HTERT RPE-1 (cell line): ENCODE results near the gene PIMREG.

Experiments used
- in situ Hi-C: fragments of 300-500 bp; cut with MboI; formaldehyde crosslinking; loops from 4 replicates; pipeline ENCODE4 v1.14.3; 2020; ENCODE audit warnings: low sequenced_read_pairs

PIMREG gene

DNA sequence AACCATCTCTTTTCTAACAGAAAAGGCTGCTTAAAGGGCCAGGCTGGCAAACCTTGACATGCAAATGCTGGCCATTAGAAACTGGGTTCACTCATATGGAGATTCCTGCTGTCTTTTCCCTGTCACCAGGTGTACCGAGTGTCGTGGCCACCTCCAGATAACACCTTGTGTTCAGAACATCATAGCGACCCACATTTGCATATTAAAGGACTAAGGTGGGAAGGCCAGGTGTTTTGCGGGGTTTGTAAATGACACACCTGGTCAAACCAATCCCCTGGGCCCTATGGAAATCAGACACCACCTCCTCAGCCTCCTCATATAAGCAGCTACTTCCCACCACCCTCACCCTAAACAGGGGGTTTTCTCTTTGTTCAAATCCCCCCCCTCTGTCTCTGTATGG is 6.8 kb upstream of the PIMREG start:
- in situ Hi-C loops, result no loop called here

- in situ Hi-C loops, result no loop called here
These were observed 6.3 kb upstream of the PIMREG start for GRCh38 chr17:6437956-6438355.

DNA sequence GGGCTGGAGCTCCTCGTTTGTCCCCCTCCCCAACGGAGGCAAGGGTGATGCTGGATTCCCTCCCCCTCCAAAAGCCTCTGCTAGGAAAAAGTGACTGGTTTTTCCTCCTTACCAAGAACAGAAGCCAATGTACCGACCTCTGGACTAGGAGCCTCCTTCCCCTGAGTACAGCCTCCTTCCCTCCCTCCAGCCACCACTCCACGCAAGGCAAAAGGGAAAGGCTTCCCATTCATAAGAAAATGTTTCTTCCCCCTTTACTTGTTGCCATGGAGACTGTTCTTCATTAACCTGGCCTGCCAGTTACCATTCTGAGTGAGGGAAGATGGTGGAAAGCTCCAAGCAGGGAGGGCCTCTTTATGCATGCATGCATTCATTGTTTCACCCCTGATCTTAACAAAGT is 4.3 kb upstream of the PIMREG start:
- in situ Hi-C loops, result no loop called here

DNA sequence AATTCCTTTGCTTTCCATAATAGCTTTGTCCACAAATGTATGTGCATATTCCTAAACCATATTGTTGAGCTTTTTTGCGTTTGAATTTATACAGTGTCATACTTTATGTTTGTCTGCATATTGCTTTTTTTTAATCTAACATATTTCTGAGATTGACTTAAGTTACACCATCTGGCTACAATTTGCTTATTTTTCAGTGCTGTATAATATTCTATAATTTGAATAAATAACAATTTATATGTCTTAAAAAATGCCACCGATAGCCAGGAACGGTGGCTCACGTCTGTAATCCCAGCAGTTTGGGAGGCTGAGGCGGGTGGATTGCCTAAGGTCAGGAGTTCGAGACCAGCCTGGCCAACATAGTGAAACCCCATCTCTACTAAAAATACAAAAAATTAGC is 1.5 kb upstream of the PIMREG start:
- in situ Hi-C loops, result no loop called here

DNA sequence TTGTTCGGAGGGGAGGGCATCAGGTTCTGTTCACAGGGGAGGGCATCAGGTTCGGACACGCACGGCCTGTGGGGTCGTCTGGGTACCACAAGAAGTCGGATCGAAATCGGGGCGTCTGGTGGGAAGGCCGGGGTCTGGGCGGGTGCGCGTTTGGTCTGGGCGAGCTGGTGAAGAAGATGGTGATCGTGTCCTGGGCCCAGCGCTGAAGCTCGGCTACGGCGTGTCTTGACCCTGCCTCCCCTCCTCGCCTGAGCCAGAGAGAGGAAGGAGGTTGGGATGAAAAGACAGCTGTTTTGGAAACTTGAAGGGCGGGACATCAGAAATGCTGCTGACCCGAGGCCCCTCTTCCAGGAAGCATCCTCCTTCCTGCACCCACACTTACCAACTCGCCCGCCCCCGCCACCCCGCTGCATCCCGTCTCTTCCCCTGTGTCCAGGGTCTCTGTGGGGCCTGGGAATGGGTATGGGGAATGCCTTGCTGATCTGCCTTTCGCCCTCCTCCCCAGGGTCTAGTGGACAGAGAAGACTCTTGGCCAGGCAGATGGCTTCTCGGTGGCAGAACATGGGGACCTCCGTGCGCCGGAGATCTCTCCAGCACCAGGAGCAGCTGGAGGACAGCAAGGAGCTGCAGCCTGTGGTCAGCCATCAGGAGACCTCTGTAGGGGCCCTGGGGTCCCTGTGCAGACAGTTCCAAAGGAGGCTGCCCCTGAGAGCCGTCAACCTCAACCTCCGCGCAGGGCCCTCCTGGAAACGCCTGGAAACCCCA is 498 bp downstream of the PIMREG start:
- in situ Hi-C loops, result no loop called here

- in situ Hi-C loops, result no loop called here
These were observed 2.4 kb downstream of the PIMREG start for GRCh38 chr17:6446516-6447100.

DNA sequence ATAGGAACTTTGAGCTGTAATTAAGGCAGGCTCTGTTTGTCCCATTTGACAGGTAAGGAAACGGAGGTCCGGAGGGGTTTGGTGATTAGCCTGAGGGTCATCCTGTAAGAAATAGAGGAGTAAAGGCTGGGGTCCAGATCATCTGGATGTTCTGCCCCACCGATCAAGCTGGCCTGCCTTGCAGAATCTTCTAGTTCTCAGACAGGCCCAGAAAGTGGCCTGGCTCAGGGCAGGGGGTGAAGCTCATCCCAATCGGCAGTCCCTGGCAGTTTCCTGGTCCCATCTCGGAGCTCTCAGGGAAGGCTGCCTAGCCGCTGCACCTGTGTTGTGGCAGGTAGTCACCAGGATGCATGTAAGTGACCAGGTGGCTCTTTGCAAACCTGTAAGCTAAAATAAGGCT is 4.2 kb downstream of the PIMREG start:
- in situ Hi-C loops, result no loop called here

DNA sequence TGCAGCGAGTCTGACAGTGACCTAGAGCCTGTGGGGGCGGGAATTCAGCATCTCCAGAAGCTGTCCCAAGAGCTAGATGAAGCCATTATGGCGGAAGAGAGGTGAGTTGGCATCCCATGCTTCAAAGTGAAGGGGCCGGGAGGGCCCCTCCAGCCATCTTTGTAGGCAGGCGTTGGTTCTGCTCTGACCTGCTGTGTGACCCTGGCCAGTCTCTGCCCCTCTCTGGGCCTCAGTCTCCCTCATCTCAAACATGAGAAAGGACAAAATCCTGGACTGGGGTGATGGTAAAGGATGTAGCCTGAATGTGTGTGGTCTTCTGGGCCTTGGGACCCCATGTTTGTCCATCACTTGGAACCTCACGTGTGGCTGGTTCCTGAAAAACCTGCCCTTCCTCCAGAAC is 5.1 kb downstream of the PIMREG start:
- in situ Hi-C loops, result no loop called here

DNA sequence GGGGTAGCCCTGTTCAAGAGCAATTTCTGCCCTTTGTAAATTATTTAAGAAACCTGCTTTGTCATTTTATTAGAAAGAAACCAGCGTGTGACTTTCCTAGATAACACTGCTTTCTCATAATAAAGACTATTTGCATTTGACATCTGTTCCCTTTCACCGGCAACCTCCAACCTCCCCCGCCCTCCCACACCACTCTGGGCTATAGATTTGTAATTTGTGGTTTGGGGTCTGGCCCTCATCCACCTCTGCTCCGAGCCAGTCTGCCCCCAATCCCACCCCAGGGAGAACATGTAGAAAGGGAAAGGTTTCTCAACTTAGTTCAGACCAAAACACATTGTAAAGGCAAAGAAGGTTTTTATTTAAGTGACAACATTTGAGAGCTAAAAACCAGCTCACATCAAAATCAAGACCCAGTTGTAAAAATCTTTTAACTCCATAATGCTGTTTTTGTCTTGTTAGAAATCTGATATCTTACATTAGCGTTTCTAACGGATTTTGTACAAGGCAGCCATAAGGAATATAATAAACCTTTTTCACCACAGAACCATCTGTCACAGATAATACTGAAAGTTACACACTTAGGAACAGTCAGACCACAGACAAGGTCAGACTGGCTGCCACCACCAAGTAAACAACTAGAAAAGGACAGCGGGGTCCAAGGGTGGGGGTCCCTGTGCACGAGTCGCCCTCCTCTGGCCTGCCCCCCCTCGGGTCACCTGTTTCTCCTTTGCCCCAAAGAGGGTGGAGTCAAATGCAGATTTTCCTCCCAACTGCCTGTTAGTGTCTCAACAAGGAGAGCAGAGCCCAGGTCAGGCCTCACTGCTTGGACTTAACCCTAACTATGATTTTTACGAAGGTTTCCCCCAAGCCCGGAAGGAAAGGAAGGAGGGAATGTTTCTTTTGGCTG is 6.9 kb downstream of the PIMREG start:
- in situ Hi-C loops, result no loop called here

DNA sequence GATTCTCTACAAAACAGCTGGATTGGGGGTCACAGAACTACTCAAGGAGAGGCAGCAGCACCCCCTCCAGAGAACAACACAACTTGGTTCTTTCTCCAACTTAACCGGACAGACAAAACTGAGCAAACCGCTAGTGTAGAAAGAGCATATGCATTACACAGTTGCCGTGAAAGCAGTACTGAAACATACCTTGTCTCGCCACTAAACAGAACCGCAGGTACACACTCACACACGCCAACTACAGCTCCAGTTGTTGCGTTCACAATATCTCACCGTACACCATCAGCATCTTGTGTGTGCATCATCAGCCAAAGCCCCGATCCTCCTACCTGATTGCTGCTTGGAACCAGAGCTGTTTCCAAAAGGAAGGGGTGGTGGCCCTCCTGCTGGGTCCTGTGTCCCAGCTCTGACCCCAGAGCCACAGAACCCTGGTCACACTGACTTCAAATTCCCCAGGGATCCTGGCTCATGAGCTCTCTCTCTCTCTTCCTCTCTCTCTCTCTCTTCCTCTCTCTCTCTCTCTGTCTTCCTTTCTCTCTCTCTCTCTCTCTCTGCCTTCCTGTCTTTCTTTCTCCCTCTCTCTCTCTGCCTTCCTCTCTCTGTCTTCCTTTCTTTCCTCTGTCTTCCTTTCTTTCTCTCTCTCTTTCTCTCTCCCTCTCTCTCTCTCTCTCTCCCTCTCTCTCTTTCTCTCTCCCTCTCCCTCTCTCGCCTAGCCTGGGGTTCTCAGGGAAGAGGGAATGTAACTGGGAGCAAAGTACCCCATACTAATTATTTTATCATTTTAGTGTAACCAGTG is 8.4 kb downstream of the PIMREG start:
- in situ Hi-C loops, result no loop called here

DNA sequence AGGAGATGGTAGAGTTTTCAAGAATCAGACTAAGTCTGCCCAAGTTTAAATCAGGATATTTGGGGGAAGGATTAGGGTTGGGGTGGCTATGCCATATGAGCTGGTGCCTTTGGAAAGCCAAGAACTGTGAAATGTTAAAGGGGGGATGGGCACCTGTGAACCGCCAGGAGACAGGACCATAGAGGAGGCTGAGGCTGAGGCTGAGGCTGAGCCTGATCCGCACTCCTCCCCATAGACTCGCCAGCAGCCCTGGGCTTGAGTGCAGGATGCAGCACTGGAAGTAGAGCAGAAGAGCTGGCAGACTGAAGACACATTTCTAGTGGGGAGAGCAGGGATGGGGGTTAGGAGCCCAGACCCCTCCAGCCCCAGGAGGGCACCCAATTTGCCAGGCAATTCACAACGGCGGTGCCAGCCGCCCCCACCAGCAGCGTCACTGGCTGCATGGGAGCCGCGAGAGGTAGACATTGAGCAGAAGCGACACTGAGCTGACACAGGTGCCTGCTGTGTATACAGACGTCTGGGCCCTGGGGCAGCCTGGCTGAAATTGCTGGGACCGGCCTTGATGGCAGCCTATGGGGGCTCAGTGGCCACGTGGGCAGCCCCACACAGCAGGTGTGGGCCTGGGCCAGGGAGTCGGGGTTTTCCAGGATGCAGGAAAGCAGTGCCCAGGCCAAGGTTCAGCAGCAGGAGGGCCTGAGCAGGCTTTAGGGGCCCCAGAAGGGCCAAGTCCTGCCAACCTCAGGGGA is 9.2 kb downstream of the PIMREG start:
- in situ Hi-C loops, result no loop called here

DNA sequence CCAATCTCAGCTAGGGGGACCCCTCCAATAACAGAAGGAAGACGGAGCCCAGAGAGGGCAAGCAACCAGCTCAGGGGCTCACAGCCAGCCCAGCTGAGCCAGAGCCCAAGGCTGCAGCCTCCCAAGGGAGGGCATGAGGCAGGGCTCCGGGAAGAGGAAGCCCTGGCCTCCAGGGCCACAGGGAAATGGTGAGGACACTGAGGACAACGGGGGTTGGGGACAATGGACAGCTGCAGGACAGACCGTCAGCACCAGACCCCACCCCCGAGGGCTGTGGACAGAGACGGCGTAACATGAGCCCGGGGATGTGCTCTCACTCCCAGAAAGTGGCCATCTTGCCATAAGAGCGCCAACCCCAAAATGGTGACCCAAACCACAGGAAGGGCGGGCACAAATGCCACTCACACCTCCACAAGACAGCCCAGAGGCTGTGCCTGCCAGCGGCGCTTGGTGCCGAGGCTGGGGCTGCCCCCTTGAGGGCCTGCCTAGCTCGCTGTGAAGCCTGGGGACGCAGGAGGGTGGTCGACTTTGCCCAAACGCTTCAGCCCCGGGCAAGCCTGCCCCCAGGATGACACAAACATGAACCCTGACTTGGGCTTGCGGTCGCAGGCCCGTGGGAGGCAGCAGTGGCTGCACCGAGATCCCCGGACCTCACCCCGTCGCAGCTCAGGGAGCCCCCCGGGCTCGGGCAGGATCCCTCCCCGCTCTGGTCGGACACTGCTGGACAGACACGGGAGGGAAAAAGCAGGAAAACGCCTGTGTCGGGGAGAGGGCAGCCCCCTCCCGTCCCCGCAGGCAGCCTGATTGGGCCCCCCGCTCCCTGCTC is 10.5 kb downstream of the PIMREG start:
- in situ Hi-C loops, result no loop called here

- in situ Hi-C loops, result no loop called here
These were observed 11.1 kb downstream of the PIMREG start for GRCh38 chr17:6455321-6455705.

- in situ Hi-C loops, result no loop called here
These were observed 12.1 kb downstream of the PIMREG start for GRCh38 chr17:6456321-6456720.

DNA sequence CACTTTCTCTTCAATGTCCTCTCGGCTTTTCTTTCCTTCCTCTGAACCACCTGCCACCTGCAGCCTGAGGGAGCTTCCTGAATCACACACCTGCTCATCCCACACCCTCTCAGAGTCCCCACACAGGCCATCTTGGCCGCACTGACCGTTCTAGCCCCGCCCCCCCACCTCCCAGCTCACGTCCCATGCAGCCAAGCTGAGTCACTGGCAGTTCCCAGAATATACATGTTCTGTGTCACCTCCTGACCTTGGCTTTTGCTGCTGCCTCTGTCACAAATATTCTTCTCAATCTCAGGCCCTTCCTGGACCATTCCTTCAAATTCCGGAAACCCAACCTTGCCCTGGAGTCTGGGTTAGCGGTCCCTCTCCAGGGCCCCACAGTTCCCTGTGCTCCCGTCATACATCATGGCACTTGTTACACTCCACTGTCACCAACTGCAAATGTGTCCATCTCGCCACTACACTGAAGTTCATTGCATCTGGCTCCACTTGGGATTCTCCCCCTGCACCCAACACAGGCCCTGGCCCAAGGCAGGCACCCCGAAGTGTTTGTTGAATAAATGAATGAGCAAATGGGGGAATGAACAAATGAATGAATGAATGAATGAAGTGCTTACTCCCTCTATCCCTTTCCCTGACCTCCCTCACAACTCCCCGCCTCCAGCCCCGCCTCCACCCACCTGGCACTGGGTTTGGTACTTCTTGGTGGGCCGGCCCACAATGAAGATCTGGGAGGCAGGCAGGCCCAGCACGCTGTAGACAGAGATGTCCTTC is 12.8 kb downstream of the PIMREG start:
- in situ Hi-C loops, result no loop called here

DNA sequence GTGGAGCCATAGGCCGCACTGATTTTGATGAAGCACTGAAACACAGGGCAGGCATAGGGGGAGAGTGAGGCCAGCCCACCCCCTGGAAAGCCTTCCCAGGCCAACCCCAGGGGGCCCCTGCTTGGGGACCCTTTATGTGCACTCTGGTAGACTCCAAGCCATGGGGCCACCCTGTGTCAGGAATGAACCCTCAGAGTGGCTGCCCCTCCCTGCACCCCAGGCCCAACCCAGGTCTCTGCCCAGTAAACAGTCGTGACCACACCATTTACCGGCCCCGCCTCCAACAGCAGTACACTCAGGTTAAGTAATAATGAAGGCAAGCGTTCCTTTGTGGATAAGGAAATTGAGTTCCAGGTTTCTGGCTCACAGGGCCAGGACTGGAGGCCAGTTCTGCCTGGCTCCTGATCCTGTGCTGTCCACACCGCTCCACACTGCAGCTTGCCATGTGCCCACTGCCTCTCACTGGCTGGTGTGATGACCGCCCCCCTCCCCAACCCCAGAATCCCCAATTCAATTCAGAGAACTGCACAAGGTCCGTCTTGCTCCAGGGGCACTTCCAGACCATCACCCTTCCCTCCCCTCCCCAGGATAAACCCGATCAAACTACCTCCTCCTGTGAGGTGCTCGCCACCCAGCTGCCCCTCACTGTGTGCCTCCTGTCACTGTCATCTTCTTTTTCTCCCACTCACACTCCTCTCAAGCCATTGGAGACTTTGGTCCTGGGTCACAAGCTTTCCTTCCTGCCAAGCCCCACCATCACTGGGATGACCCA is 13.6 kb downstream of the PIMREG start:
- in situ Hi-C loops, result no loop called here

DNA sequence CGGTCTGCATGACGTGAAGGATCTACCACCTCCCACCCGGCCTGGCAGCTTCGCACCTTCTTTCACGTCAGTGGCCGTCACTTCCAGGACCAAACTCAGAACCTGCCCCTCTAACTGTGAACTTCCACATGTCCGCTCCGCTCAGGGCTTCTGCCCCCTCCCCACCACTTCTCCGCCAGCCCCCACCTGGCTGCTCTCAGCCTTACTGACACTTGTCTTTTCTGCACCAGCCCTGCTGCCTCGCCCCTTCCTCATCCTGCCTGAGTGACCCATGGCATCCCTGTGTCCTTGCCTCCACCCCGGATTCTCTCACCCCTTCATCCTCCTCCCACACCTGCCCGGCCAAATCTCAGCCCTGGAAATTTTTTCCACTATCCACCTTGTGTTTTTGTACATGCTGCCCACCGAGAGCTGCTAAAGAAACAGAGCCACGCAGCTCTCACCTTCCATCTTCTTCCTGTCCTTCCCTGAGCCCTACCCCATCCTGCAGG is 14.2 kb downstream of the PIMREG start:
- in situ Hi-C loops, result no loop called here
